ENCODE results near the gene B4GALT7. TPM values are rescaled to one million over a fixed set of nuclear protein-coding genes. Genes with fewer than 3 reads are reported as not detected.

Gene B4GALT7, protein sequence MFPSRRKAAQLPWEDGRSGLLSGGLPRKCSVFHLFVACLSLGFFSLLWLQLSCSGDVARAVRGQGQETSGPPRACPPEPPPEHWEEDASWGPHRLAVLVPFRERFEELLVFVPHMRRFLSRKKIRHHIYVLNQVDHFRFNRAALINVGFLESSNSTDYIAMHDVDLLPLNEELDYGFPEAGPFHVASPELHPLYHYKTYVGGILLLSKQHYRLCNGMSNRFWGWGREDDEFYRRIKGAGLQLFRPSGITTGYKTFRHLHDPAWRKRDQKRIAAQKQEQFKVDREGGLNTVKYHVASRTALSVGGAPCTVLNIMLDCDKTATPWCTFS
- total RNA-seq (14.1 TPM), polyA plus RNA-seq (29.1 TPM)
- long read RNA-seq, donor 1, result 0 reads
- long read RNA-seq, donor 2, result 0 reads
- long read RNA-seq, donor 3, partial matches to known transcripts, result 0 of 4 reads
- long read RNA-seq, donor 3, other reads (novel, unspliced or antisense), result 0 of 4 reads
- long read RNA-seq, donor 4, transcript B4GALT7-201 (6 exons, 1,747 nt), result major isoform, 5 of 5 reads
- long read RNA-seq, donor 4, partial matches to known transcripts, result 0 of 5 reads
- long read RNA-seq, donor 4, other reads (novel, unspliced or antisense), result 0 of 5 reads
- long read RNA-seq, donor 5, transcript B4GALT7-201 (6 exons, 1,747 nt), result major isoform, 11 of 11 reads
- long read RNA-seq, donor 5, partial matches to known transcripts, result 0 of 11 reads
- long read RNA-seq, donor 5, other reads (novel, unspliced or antisense), result 0 of 11 reads
- long read RNA-seq, donor 6, transcript B4GALT7-201 (6 exons, 1,747 nt), result major isoform, 8 of 8 reads
- long read RNA-seq, donor 6, partial matches to known transcripts, result 0 of 8 reads
- long read RNA-seq, donor 6, other reads (novel, unspliced or antisense), result 0 of 8 reads
- long read RNA-seq, donor 7, transcript B4GALT7-201 (6 exons, 1,747 nt), result major isoform, 5 of 5 reads
- long read RNA-seq, donor 7, partial matches to known transcripts, result 0 of 5 reads
- long read RNA-seq, donor 7, other reads (novel, unspliced or antisense), result 0 of 5 reads
- long read RNA-seq, donor 8, partial matches to known transcripts, result 0 of 2 reads
- long read RNA-seq, donor 8, other reads (novel, unspliced or antisense), result 0 of 2 reads
- long read RNA-seq, donor 9, partial matches to known transcripts, result 0 of 1 reads
- long read RNA-seq, donor 9, other reads (novel, unspliced or antisense), result 0 of 1 reads
- long read RNA-seq, donor 10, partial matches to known transcripts, result 0 of 4 reads
- long read RNA-seq, donor 10, other reads (novel, unspliced or antisense), result 0 of 4 reads

DNA sequence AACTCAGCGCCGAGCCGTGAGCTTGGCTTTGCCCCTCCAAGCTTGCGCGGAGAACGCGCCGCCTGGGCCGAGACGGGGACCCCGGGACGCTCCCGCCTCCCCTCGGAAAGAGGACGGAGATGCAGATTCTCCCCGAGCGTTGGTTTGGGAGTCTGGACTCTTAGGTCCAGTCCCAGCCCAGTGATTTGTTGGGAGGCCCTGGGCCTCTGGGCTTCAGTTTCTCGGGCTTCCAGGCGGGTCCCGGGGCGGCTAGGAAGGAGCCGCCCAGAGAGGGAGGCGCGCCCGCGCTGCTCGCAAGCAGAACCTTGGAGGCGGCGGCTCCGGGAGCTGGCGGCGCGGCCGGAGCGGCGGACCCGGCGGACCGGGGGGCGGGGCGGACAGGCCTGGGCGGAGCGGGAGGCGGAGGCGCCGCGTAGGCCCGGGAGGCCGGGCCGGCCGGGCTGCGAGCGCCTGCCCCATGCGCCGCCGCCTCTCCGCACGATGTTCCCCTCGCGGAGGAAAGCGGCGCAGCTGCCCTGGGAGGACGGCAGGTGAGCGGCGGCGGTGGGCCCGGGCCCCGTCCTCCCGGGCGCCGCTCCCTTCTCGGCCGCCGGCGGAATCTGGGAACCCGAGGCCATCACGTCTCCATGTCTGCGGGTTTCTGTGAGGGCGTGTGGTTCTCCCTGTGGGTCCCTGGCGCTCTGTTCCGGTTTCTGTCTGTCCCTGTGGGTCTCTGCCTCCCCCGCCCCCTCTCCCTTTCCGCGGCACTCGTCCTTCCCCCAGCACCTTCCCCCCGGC is at the start of gene B4GALT7:
B4GALT7 (plus strand) TSS at position 402 of the 777 bp plus-strand sequence; CDS start at position 481, 79 bp downstream.
- peak within 1 kb of the TSS; percentile 66 to 86 for H3K27ac ChIP-seq (ENCODE audit: low read depth in 1 of 2, low read length in 1 of 2)
- H3K4me1 ChIP-seq (ENCODE audit: control insufficient read depth in 2 of 2, insufficient read depth in 2 of 2, low read length in 2 of 2), result peaks cover 4 to 16% of the 10 kb centered on the region in 2 donors
- peaks cover 0 to 6% of the 10 kb centered on the region in 2 donors for H3K27me3 ChIP-seq (ENCODE audit: control insufficient read depth in 2 of 2, insufficient read depth in 1 of 2, low read length in 1 of 2)
- H3K9me3 ChIP-seq (ENCODE audit: control insufficient read depth in 2 of 2, insufficient read depth in 1 of 2, low read length in 1 of 2), result peaks cover 0 to 4% of the 10 kb centered on the region in 2 donors
- peak within 1 kb of the TSS; percentile 67 to 75 for H3K4me3 ChIP-seq (ENCODE audit: low read length in 2 of 2)
- H3K36me3 ChIP-seq (ENCODE audit: control insufficient read depth in 2 of 2, insufficient read depth in 2 of 2, low read length in 1 of 2), result peaks cover 20% of the 10 kb centered on the region in 2 donors
- WGBS, result under 1% methylated on average over 86 of the region's 86 CpGs
- peak in 8 of 9 donors; percentile 25 to 88 (median 60) for DNase-seq (ENCODE audit: low read depth in 6 of 9, low spot score in 9 of 9)

DNA sequence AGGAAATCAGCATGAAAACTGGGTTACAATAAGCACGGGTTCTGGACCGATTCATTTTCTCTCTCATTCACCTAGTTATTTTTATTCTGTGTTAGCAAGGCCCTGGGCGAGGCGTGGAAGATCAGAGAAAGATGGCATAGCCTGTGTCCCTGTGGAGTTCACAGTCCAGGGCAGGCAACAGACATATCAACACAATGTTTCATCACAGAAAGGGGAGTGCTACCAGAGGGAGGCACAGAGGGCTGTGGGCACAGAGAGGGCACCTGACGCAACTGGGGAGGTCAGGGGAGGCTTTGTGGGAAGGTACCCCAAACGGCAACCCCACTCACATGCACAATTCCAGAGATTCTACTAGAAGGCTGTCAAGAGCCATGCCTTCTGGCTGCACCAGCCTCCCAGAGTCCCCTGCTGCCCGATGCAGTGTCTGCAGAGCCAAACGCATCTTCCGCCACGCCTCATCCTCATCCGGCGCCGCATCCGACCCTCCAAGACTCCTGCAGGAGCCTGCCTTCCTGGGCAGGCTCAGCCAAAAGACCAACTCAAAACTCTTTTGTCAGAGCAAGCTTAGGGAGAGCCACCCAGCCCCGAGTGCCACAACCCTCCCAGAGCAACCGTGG is 47.0 kb upstream of the B4GALT7 start:
- DNase-seq (ENCODE audit: low read depth in 6 of 9, low spot score in 9 of 9), result no peak
- Histone ChIP-seq H3K4me3 (ENCODE audit: low read length in 2 of 2) (peak overlapping the region; percentile 62 to 74), H3K27ac (ENCODE audit: low read depth in 1 of 2, low read length in 1 of 2) (no peak overlapping the region), H3K9me3 (ENCODE audit: control insufficient read depth in 2 of 2, insufficient read depth in 1 of 2, low read length in 1 of 2) (no peaks in the 10 kb centered on the region), H3K36me3 (ENCODE audit: control insufficient read depth in 2 of 2, insufficient read depth in 2 of 2, low read length in 1 of 2) (peaks cover 8 to 28% of the 10 kb centered on the region in 2 donors), H3K27me3 (ENCODE audit: control insufficient read depth in 2 of 2, insufficient read depth in 1 of 2, low read length in 1 of 2) (no peaks in the 10 kb centered on the region), H3K4me1 (ENCODE audit: control insufficient read depth in 2 of 2, insufficient read depth in 2 of 2, low read length in 2 of 2) (peaks cover 9 to 24% of the 10 kb centered on the region in 2 donors)
- 90% methylated on average over 16 of the region's 16 CpGs for WGBS

DNA sequence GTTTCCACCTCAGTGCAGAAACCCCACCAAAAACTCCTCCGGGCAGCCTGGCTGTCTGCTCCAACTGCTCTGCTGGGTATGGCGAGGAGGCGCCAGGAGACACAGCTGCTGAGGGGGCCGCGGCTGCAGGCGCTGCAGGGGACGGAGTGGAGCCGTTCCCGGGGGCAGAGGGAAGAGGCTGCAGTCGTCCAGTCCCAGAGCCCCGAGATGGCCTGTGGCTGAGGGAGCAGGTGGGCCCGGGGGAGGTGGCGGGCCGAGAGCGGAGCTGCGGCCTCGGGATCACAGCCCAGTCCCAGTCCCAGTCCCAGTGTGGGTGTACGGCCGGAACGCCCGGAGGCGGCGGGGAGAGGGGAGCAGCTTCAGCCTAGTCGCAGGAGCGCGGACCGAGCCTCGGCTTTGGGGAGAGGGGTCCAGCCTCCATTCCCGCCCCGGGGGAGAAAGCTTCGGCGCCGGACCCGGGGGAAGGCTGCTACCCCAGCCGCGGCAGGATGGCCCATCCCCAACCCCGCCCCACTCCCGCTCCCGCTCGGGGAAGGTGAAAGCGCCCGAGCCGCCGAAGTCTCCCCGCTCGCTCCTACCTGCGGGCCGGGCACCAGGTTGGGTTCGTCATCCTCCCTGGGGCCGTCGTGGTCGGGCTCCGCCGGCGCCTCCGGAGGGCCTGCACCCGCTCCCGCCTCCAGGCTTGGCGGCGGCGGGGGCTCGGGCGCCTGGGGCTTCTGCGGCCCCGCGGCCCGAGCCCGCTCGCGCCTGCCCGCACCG is 46.1 kb upstream of the B4GALT7 start:
- DNase-seq (ENCODE audit: low read depth in 6 of 9, low spot score in 9 of 9), result peak in 4 of 9 donors; percentile 10 to 51 (median 25)
- Histone ChIP-seq H3K27ac (ENCODE audit: low read depth in 1 of 2, low read length in 1 of 2) (peak overlapping the region in 1 of 2 donors; percentile 22), H3K4me1 (ENCODE audit: control insufficient read depth in 2 of 2, insufficient read depth in 2 of 2, low read length in 2 of 2) (peaks cover 9 to 24% of the 10 kb centered on the region in 2 donors), H3K4me3 (ENCODE audit: low read length in 2 of 2) (peak overlapping the region; percentile 62 to 74), H3K27me3 (ENCODE audit: control insufficient read depth in 2 of 2, insufficient read depth in 1 of 2, low read length in 1 of 2) (no peaks in the 10 kb centered on the region), H3K36me3 (ENCODE audit: control insufficient read depth in 2 of 2, insufficient read depth in 2 of 2, low read length in 1 of 2) (peaks cover 8 to 28% of the 10 kb centered on the region in 2 donors), H3K9me3 (ENCODE audit: control insufficient read depth in 2 of 2, insufficient read depth in 1 of 2, low read length in 1 of 2) (no peaks in the 10 kb centered on the region)
- WGBS, result under 1% methylated on average over 72 of the region's 72 CpGs

DNA sequence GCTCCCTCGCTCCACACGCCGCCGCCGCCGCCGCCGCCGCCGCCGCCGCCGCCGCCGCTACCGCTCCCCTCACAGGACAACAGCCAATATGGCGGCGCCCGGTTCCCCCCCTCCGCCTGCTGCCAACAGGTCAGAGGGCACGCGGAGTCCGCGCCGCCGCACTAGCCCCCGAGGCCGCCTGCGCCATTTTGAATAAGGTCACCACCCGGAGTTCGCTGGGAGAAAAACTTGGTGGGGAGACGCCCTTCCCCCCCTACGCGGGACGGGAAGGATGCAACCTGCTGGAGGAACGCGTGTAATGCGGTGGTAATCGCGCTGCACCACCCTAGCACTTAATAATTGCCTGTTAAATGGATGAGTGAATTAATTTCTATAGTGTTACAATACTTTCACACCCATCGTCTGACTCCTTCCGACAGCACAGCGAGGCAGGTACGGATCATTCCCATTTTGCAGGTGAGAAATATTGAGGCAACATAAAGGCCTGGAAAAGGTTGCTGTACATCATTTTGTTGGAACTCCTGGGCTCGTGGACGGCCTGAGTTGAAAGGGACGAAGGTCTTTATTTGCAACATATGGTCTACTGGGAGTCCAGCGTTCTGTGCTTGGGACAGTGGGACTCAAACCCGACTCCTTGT is 45.3 kb upstream of the B4GALT7 start, which contains the start of gene FAM193B:
FAM193B (minus strand) TSS at position 90 of the 638 bp plus-strand sequence. CDS start 105 bp downstream, outside the sequence.
- Histone ChIP-seq H3K36me3 (ENCODE audit: control insufficient read depth in 2 of 2, insufficient read depth in 2 of 2, low read length in 1 of 2) (peaks cover 6 to 25% of the 10 kb centered on the region in 2 donors), H3K4me1 (ENCODE audit: control insufficient read depth in 2 of 2, insufficient read depth in 2 of 2, low read length in 2 of 2) (peaks cover 9 to 24% of the 10 kb centered on the region in 2 donors), H3K27me3 (ENCODE audit: control insufficient read depth in 2 of 2, insufficient read depth in 1 of 2, low read length in 1 of 2) (no peaks in the 10 kb centered on the region), H3K9me3 (ENCODE audit: control insufficient read depth in 2 of 2, insufficient read depth in 1 of 2, low read length in 1 of 2) (no peaks in the 10 kb centered on the region), H3K27ac (ENCODE audit: low read depth in 1 of 2, low read length in 1 of 2) (peak within 1 kb of the TSS in 1 of 2 donors; percentile 39), H3K4me3 (ENCODE audit: low read length in 2 of 2) (peak within 1 kb of the TSS; percentile 62 to 74)
- peak; percentile 70 to 95 (median 85) for DNase-seq (ENCODE audit: low read depth in 6 of 9, low spot score in 9 of 9)
- 11% methylated on average over 49 of the region's 49 CpGs for WGBS

DNA sequence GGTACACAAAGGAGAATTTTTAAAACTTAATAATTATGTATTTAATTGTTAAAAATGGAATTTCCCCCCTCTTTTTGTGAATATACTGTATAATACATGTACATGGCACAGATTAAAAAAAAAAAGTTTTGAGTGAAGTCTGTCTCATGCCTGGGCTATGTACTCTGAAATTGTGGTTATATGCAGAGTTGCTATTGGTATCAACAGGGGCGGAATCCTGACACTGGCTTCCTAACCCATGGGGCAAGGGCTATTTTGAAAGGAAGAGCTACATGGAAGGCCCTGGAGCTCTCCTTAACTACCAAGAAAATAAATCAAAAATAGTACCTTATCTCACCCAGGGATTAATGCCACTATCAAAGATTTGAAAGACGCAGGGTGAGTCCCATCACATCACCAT is 44.7 kb upstream of the B4GALT7 start:
- H3K4me3 ChIP-seq (ENCODE audit: low read length in 2 of 2), result no peak overlapping the region
- DNase-seq (ENCODE audit: low read depth in 6 of 9, low spot score in 9 of 9), result no peak
- H3K4me1 ChIP-seq (ENCODE audit: control insufficient read depth in 2 of 2, insufficient read depth in 2 of 2, low read length in 2 of 2), result peaks cover 9 to 24% of the 10 kb centered on the region in 2 donors
- H3K27ac ChIP-seq (ENCODE audit: low read depth in 1 of 2, low read length in 1 of 2), result no peak overlapping the region
- peaks cover 5 to 22% of the 10 kb centered on the region in 2 donors for H3K36me3 ChIP-seq (ENCODE audit: control insufficient read depth in 2 of 2, insufficient read depth in 2 of 2, low read length in 1 of 2)
- over 99% methylated on average over 2 of the region's 2 CpGs for WGBS
- H3K9me3 ChIP-seq (ENCODE audit: control insufficient read depth in 2 of 2, insufficient read depth in 1 of 2, low read length in 1 of 2), result no peaks in the 10 kb centered on the region
- no peaks in the 10 kb centered on the region for H3K27me3 ChIP-seq (ENCODE audit: control insufficient read depth in 2 of 2, insufficient read depth in 1 of 2, low read length in 1 of 2)

DNA sequence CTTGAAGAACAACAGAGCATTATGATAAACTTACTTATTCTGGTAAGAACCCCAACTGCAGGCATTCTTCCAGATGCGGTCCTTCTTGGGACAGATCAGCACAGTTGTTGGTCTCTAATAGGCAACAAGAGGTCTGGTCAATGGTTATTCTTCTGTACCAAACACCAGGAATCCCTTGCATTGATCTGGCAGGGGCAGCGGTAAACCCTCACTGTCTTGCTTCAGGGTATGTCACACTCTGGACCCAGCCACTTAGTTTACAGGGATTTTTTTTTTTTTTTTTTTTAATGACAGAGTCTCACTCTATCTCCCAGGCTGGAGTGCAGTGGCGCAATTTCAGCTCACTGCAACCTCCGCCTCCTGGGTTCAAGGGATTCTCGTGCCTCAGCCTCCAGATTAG is 44.3 kb upstream of the B4GALT7 start:
- DNase-seq (ENCODE audit: low read depth in 6 of 9, low spot score in 9 of 9), result no peak
- WGBS, result 98% methylated on average over 5 of the region's 5 CpGs
- Histone ChIP-seq H3K9me3 (ENCODE audit: control insufficient read depth in 2 of 2, insufficient read depth in 1 of 2, low read length in 1 of 2) (no peaks in the 10 kb centered on the region), H3K4me1 (ENCODE audit: control insufficient read depth in 2 of 2, insufficient read depth in 2 of 2, low read length in 2 of 2) (peaks cover 9 to 24% of the 10 kb centered on the region in 2 donors), H3K4me3 (ENCODE audit: low read length in 2 of 2) (no peak overlapping the region), H3K27ac (ENCODE audit: low read depth in 1 of 2, low read length in 1 of 2) (no peak overlapping the region), H3K36me3 (ENCODE audit: control insufficient read depth in 2 of 2, insufficient read depth in 2 of 2, low read length in 1 of 2) (peaks cover 5 to 17% of the 10 kb centered on the region in 2 donors), H3K27me3 (ENCODE audit: control insufficient read depth in 2 of 2, insufficient read depth in 1 of 2, low read length in 1 of 2) (no peaks in the 10 kb centered on the region)

DNA sequence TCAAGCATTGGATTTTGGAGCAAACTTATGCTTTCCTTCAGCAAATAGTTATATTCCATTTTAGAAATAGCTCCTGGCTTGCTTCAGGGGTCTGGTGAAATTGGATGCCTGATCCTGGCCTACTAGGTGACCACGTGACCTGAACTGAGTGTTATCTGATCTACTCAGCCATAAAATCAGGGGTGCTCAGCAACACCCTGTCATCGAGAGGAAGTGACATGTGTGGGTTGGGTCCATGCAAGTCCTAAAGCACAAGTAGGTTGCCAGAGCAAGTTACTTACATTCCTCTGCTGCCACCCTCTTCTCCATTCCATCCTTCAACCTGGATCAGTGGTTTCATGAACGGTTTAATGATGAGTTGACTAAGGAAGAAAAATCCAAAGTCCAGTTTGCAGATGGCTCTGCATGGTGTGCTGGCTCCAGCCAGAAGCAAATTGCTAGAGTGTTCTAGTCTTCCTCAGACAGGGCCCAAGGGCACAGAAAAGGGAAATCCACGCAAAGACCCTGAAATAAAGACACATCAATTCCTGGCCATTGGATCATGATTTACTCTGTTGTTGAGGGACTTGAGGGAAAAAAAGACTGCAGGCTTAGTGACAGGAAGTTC is 42.8 kb upstream of the B4GALT7 start:
- Histone ChIP-seq H3K4me3 (ENCODE audit: low read length in 2 of 2) (no peak overlapping the region), H3K27ac (ENCODE audit: low read depth in 1 of 2, low read length in 1 of 2) (no peak overlapping the region), H3K4me1 (ENCODE audit: control insufficient read depth in 2 of 2, insufficient read depth in 2 of 2, low read length in 2 of 2) (peaks cover 9 to 24% of the 10 kb centered on the region in 2 donors), H3K9me3 (ENCODE audit: control insufficient read depth in 2 of 2, insufficient read depth in 1 of 2, low read length in 1 of 2) (no peaks in the 10 kb centered on the region), H3K27me3 (ENCODE audit: control insufficient read depth in 2 of 2, insufficient read depth in 1 of 2, low read length in 1 of 2) (no peaks in the 10 kb centered on the region), H3K36me3 (ENCODE audit: control insufficient read depth in 2 of 2, insufficient read depth in 2 of 2, low read length in 1 of 2) (peaks cover 4 to 5% of the 10 kb centered on the region in 2 donors)
- WGBS, result 60% methylated on average over 4 of the region's 4 CpGs
- DNase-seq (ENCODE audit: low read depth in 6 of 9, low spot score in 9 of 9), result peak in 1 of 9 donors; percentile 14

Measured in thymus (tissue), 14 donors.